ENCODE measurements around the gene RAD18. TPM values are rescaled to one million over a fixed set of nuclear protein-coding genes. Genes with fewer than 3 reads are reported as not detected.

RAD18 gene
- total RNA-seq, 2 donors from 2014 or later, result 3.6 to 4.6 TPM

DNA sequence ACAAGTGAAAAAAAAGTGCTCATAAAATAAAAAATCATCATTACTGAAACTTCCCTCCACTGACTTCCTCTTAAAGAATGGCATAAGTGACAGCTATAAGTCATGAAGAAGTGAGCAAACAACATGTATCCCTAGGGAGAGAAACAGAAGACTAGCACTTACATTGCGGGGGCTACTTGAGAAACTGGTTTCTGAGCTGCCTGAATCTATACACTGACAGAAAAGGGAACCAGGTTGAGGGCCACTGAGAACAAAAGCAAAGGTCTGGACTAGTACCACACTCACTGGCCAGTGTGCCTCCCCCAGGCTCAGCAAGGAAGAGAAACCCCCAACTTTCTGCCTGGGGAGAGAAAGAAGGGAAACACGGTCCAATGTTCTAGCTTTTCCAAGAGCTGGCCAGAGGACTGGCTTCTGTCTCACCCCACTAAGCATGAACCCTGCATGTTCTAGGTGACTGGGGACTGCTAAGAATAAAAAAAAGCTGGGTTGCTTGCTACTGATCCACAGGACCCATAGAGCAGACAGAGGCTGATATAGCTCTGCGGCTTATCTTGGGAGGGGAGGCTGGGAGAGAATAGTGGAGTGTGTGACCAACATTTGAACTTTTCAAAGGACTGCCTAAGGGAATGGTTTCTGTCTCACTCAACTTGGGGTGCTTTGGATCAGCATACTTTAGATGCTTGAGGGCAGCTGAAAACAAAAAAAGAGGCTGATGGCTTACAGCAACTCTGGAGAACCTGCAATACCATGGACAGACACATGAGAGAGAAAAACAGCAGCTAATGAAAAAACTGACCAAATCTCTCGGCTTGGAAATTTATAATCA lies 8.1 kb downstream of the RAD18 start:
- 74 to 78% methylated on average over 4 of the region's 4 CpGs for WGBS, 2 donors
- Histone ChIP-seq H3K27me3 (no peaks in the 10 kb centered on the region), H3K27ac (no peak overlapping the region), H3K9me3 (no peaks in the 10 kb centered on the region), H3K4me3 (no peak overlapping the region), H3K36me3 (replicated peaks in 1 of 2; ENCODE audit: insufficient read depth in 1 of 2, low read depth in 2 of 2) (no peaks in the 10 kb centered on the region), H3K4me1 (no peaks in the 10 kb centered on the region)
- intact Hi-C loops (cut with DNase I), result no loop called here
- TF ChIP-seq POLR2A (IDR thresholded peaks at IDR 0.05), result no peak
- TF ChIP-seq, protein P1, sequence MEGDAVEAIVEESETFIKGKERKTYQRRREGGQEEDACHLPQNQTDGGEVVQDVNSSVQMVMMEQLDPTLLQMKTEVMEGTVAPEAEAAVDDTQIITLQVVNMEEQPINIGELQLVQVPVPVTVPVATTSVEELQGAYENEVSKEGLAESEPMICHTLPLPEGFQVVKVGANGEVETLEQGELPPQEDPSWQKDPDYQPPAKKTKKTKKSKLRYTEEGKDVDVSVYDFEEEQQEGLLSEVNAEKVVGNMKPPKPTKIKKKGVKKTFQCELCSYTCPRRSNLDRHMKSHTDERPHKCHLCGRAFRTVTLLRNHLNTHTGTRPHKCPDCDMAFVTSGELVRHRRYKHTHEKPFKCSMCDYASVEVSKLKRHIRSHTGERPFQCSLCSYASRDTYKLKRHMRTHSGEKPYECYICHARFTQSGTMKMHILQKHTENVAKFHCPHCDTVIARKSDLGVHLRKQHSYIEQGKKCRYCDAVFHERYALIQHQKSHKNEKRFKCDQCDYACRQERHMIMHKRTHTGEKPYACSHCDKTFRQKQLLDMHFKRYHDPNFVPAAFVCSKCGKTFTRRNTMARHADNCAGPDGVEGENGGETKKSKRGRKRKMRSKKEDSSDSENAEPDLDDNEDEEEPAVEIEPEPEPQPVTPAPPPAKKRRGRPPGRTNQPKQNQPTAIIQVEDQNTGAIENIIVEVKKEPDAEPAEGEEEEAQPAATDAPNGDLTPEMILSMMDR (IDR thresholded peaks at IDR 0.05), result no peak
- ATAC-seq, result no peak
- no peak for DNase-seq

DNA sequence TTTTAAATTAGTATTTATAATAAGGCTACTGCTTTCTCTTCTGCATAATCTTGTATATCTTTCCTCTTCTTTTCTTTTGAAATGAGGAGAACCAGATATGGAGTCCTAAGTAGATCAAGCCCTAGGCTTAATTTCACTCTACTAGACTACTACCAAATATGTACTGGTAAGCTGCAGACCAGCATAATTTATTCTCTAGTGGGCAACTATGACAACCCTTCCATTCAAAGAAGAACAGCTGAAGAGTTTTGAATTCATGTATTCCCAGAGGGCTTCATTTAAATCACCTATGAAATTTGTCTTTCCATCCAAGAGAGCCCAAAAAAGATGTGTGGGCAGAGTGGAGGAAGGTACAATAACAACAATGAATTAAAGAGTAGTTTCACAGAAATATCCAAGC lies 10.0 kb downstream of the RAD18 start:
- H3K36me3 ChIP-seq (replicated peaks in 1 of 2; ENCODE audit: insufficient read depth in 1 of 2, low read depth in 2 of 2), result no peaks in the 10 kb centered on the region
- no peaks in the 10 kb centered on the region for H3K9me3 ChIP-seq
- no peak overlapping the region for H3K4me3 ChIP-seq
- TF ChIP-seq, protein P1 (IDR thresholded peaks at IDR 0.05), result no peak
- no peak for ATAC-seq
- DNase-seq, result no peak
- no peak overlapping the region for H3K27ac ChIP-seq
- no peaks in the 10 kb centered on the region for H3K4me1 ChIP-seq
- H3K27me3 ChIP-seq, result no peaks in the 10 kb centered on the region
- intact Hi-C loops (cut with DNase I), result no loop called here

DNA sequence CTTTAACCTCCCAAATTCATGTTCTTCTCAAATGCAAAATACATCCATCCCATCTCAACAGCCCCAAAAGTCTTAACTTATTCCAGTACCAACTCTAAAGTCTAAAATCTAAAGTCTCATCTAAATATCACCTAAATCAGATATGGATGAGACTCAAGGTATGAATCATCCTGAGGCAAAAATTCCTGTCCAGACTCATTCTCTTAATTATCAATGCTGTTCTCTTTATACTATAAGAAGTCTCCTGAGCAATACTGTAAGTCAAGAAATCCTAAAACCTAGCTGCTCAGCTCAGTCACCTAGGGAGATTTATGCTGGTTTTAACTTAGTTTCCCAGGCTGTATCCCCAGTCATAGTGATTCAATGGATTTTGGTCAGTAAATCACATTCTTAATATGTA lies 11.1 kb downstream of the RAD18 start:
- Histone ChIP-seq H3K9me3 (no peaks in the 10 kb centered on the region), H3K4me3 (no peak overlapping the region), H3K36me3 (replicated peaks in 1 of 2; ENCODE audit: insufficient read depth in 1 of 2, low read depth in 2 of 2) (no peaks in the 10 kb centered on the region), H3K27me3 (no peaks in the 10 kb centered on the region), H3K4me1 (no peaks in the 10 kb centered on the region), H3K27ac (no peak overlapping the region)
- TF ChIP-seq, protein P1 (IDR thresholded peaks at IDR 0.05), result no peak
- no peak for TF ChIP-seq POLR2A (IDR thresholded peaks at IDR 0.05)
- intact Hi-C loops (cut with DNase I), result no loop called here
- DNase-seq, result no peak
- no peak for ATAC-seq

DNA sequence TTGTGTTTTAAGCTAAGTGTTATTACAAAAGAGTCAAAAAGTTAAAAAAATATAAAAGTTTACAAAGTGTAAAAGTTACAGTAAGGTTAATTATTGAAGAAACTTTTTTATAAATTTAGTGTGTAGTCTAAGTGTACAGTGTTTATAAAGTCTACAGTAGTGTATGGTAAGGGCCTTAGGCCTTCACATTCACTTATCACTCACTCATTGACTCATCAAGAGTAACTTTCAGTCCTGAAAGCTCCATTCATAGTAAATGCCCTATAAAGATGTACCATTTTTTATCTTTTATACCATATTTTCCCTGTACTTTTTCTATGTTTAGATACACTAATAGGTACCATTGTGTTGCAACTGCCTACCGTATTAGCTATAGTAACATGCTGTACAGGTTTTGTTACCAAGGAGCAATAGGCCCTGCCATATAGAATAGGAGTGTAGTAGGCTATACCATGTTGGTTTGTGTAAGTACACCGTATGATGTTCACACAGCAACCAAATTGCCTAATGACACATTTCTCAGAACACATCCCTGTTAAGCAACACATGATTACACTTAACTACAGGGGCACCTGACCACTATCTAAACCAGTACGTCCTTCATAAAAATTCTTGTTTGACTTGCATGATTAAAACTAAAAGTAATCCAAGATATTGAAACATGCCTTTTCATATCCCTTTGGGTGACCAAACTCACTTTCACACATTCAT lies 17.2 kb downstream of the RAD18 start:
- Histone ChIP-seq H3K27ac (no peak overlapping the region), H3K4me1 (no peaks in the 10 kb centered on the region), H3K36me3 (replicated peaks in 1 of 2; ENCODE audit: insufficient read depth in 1 of 2, low read depth in 2 of 2) (no peaks in the 10 kb centered on the region), H3K4me3 (no peak overlapping the region), H3K9me3 (no peaks in the 10 kb centered on the region), H3K27me3 (no peaks in the 10 kb centered on the region)
- ATAC-seq (no peak), DNase-seq (no peak)
- 60 to 73% methylated on average over 3 of the region's 3 CpGs for WGBS, 2 donors
- TF ChIP-seq, protein P1 (IDR thresholded peaks at IDR 0.05), result no peak
- TF ChIP-seq POLR2A (IDR thresholded peaks at IDR 0.05), result no peak
- intact Hi-C loops (cut with DNase I), result no loop called here
